IMR-90 (cell line): ENCODE measurements around the gene ENHO.

ENCODE experiments used
- BHLHE40 ChIP-seq: fragments of 150-350 bp; IDR thresholded peaks from 2 replicates; pipeline ENCODE4 v1.6.1; 2016; ENCODE audit warnings: mild to moderate bottlenecking, low read depth, low read length
- MAFK ChIP-seq: IDR thresholded peaks from 2 replicates; pipeline ENCODE4 v1.6.1; 2012; ENCODE audit warnings: low read depth, low read length, improper control_type of control experiment
- MXI1 ChIP-seq: IDR thresholded peaks from 2 replicates; pipeline ENCODE4 v1.6.1; 2012; ENCODE audit warnings: low read depth, mild to moderate bottlenecking, low read length, moderate library complexity, borderline replicate concordance
- POLR2A ChIP-seq: IDR thresholded peaks from 2 replicates; pipeline ENCODE4 v1.6.1; 2012; ENCODE audit warnings: mild to moderate bottlenecking, low read depth, low read length
- RCOR1 ChIP-seq: IDR thresholded peaks from 2 replicates; pipeline ENCODE4 v1.6.1; 2012; ENCODE audit warnings: mild to moderate bottlenecking, low read length, improper control_type of control experiment; ENCODE audit not compliant: insufficient replicate concordance
- RFX5 ChIP-seq: IDR thresholded peaks from 2 replicates; pipeline ENCODE4 v1.8.0; 2012; ENCODE audit warnings: low read depth, mild to moderate bottlenecking, low read length, moderate library complexity
- TF ChIP-seq, protein P1 (sequence below): conservative IDR thresholded peaks from 2 replicates; pipeline ENCODE4 v1.5.1; 2012; ENCODE audit warnings: mild to moderate bottlenecking, low read depth, low read length, improper control_type of control experiment
- TF ChIP-seq, protein P2 (sequence below): fragments of 150-350 bp; IDR thresholded peaks from 2 replicates; pipeline ENCODE4 v1.6.1; 2017; ENCODE audit warnings: mild to moderate bottlenecking, antibody characterized with exemption, low read length, low read depth

DNA sequence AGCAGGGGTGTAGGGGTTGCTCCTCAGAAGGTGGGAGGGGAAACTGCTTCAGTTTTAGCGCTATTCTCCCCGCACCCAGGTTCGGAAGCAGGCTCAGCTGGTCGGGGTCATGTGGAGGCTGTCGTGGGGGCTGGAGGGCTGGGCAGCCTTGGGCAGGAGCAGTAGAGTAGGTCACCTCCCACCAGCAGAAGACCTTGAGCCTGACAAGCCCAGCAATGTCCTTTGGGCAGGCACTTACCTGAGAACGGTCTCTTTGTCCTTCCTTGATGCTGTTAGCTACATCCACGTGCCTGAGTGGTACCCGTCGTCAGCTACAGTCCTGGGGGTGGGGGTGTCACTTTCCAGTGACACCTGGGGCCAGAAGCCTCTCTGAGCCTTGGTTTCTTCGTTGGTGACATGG, 20.3 kb downstream of the ENHO start:
- TF ChIP-seq, protein P1, sequence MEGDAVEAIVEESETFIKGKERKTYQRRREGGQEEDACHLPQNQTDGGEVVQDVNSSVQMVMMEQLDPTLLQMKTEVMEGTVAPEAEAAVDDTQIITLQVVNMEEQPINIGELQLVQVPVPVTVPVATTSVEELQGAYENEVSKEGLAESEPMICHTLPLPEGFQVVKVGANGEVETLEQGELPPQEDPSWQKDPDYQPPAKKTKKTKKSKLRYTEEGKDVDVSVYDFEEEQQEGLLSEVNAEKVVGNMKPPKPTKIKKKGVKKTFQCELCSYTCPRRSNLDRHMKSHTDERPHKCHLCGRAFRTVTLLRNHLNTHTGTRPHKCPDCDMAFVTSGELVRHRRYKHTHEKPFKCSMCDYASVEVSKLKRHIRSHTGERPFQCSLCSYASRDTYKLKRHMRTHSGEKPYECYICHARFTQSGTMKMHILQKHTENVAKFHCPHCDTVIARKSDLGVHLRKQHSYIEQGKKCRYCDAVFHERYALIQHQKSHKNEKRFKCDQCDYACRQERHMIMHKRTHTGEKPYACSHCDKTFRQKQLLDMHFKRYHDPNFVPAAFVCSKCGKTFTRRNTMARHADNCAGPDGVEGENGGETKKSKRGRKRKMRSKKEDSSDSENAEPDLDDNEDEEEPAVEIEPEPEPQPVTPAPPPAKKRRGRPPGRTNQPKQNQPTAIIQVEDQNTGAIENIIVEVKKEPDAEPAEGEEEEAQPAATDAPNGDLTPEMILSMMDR, result no peak
- TF ChIP-seq MXI1 (no peak), POLR2A (no peak), MAFK (no peak), RCOR1 (no peak), RFX5 (no peak), BHLHE40 (no peak)
- TF ChIP-seq, protein P2, sequence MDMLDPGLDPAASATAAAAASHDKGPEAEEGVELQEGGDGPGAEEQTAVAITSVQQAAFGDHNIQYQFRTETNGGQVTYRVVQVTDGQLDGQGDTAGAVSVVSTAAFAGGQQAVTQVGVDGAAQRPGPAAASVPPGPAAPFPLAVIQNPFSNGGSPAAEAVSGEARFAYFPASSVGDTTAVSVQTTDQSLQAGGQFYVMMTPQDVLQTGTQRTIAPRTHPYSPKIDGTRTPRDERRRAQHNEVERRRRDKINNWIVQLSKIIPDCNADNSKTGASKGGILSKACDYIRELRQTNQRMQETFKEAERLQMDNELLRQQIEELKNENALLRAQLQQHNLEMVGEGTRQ, result no peak
